ENCODE results near the gene RPS24.

DNA sequence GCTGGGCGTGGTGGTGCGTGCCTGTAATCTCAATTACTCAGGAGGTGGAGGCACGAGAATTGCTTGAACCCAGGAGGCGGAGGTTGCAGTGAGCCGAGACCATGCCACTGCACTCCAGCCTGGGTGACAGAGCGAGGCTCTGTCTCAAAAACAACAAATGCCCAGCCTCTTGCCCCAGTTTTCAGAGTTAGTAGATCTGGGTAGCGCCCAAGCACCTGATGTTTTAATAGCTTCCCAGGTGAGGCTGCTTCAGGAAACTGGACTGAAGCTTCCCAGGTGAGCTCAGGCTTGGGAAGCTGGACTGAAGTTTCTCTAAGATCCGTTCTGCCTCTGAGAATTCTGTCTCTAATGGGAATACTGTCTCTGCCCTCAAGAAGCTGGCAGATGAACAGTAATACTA is 12.2 kb downstream of the RPS24 start:
- TF ChIP-seq, protein P1, sequence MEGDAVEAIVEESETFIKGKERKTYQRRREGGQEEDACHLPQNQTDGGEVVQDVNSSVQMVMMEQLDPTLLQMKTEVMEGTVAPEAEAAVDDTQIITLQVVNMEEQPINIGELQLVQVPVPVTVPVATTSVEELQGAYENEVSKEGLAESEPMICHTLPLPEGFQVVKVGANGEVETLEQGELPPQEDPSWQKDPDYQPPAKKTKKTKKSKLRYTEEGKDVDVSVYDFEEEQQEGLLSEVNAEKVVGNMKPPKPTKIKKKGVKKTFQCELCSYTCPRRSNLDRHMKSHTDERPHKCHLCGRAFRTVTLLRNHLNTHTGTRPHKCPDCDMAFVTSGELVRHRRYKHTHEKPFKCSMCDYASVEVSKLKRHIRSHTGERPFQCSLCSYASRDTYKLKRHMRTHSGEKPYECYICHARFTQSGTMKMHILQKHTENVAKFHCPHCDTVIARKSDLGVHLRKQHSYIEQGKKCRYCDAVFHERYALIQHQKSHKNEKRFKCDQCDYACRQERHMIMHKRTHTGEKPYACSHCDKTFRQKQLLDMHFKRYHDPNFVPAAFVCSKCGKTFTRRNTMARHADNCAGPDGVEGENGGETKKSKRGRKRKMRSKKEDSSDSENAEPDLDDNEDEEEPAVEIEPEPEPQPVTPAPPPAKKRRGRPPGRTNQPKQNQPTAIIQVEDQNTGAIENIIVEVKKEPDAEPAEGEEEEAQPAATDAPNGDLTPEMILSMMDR (IDR thresholded peaks at IDR 0.05; ENCODE audit: low read depth, low read length) = no peak
- no peak for TF ChIP-seq POLR2A (IDR thresholded peaks at IDR 0.05; ENCODE audit: extremely low read depth, insufficient read length)

All from NB4 (cell line).